Measurements from ENCODE around the gene MYRIP. TPM values are rescaled to one million over a fixed set of nuclear protein-coding genes. Genes with fewer than 3 reads are reported as not detected.
A peak's percentile ranks its signal among the peaks of the same experiment; 100 is the strongest.

Gene MYRIP
- total and polyA plus RNA-seq, 5 donors, result 2.4 to 12.1 (median 6.9) TPM

- intact Hi-C loops (cut with DNase I), result no loop called here
- no peak for ATAC-seq
- no peaks in the 10 kb centered on the region for H3K27me3 ChIP-seq (ENCODE audit: control insufficient read depth, insufficient read depth)
- H3K9me3 ChIP-seq (ENCODE audit: control insufficient read depth, low read length), result no peaks in the 10 kb centered on the region
- no peak overlapping the region for H3K4me3 ChIP-seq (ENCODE audit: low read length)
- DNase-seq, result no peak
- H3K27ac ChIP-seq (ENCODE audit: low read length), result no peak overlapping the region
- H3K4me1 ChIP-seq (ENCODE audit: control insufficient read depth, insufficient read depth, low read length), result no peaks in the 10 kb centered on the region
These were observed 405.6 kb downstream of the MYRIP start for GRCh38 chr3:40215015-40215414.

GRCh38 chr3:40216471-40216870 is 407.1 kb downstream of the MYRIP start:
- Histone ChIP-seq H3K4me1 (ENCODE audit: control insufficient read depth, insufficient read depth, low read length) (no peaks in the 10 kb centered on the region), H3K27me3 (ENCODE audit: control insufficient read depth, insufficient read depth) (no peaks in the 10 kb centered on the region), H3K27ac (ENCODE audit: low read length) (no peak overlapping the region), H3K4me3 (ENCODE audit: low read length) (no peak overlapping the region), H3K9me3 (ENCODE audit: control insufficient read depth, low read length) (no peaks in the 10 kb centered on the region)
- no peak for DNase-seq
- intact Hi-C loops (cut with DNase I), result no loop called here
- 68% methylated on average over 2 of the region's 2 CpGs for WGBS
- ATAC-seq, result no peak

- Histone ChIP-seq H3K27ac (ENCODE audit: low read length) (no peak overlapping the region), H3K27me3 (ENCODE audit: control insufficient read depth, insufficient read depth) (no peaks in the 10 kb centered on the region), H3K9me3 (ENCODE audit: control insufficient read depth, low read length) (no peaks in the 10 kb centered on the region), H3K4me1 (ENCODE audit: control insufficient read depth, insufficient read depth, low read length) (no peaks in the 10 kb centered on the region), H3K4me3 (ENCODE audit: low read length) (no peak overlapping the region)
- ATAC-seq (no peak), DNase-seq (no peak)
- WGBS, result 94% methylated on average over 4 of the region's 4 CpGs
- intact Hi-C loops (cut with DNase I), result no loop called here
These were observed 414.4 kb downstream of the MYRIP start for GRCh38 chr3:40223856-40224255.

- no peak overlapping the region for H3K27ac ChIP-seq (ENCODE audit: low read length)
- no peak for ATAC-seq
- H3K27me3 ChIP-seq (ENCODE audit: control insufficient read depth, insufficient read depth), result no peaks in the 10 kb centered on the region
- no peaks in the 10 kb centered on the region for H3K9me3 ChIP-seq (ENCODE audit: control insufficient read depth, low read length)
- intact Hi-C loops (cut with DNase I), result no loop called here
- WGBS, result 94% methylated on average over 6 of the region's 6 CpGs
- DNase-seq, result no peak
- H3K4me1 ChIP-seq (ENCODE audit: control insufficient read depth, insufficient read depth, low read length), result no peaks in the 10 kb centered on the region
- H3K4me3 ChIP-seq (ENCODE audit: low read length), result no peak overlapping the region
These were observed 415.5 kb downstream of the MYRIP start for GRCh38 chr3:40224796-40225515.

- no peaks in the 10 kb centered on the region for H3K4me1 ChIP-seq (ENCODE audit: control insufficient read depth, insufficient read depth, low read length)
These were observed 417.2 kb downstream of the MYRIP start for GRCh38 chr3:40226636-40227035.

GRCh38 chr3:40228792-40229350 is 419.5 kb downstream of the MYRIP start:
- intact Hi-C loops (cut with DNase I), result no loop called here
- DNase-seq (no peak), ATAC-seq (no peak)
- Histone ChIP-seq H3K27ac (ENCODE audit: low read length) (no peak overlapping the region), H3K4me1 (ENCODE audit: control insufficient read depth, insufficient read depth, low read length) (no peaks in the 10 kb centered on the region), H3K9me3 (ENCODE audit: control insufficient read depth, low read length) (no peaks in the 10 kb centered on the region), H3K27me3 (ENCODE audit: control insufficient read depth, insufficient read depth) (no peaks in the 10 kb centered on the region), H3K4me3 (ENCODE audit: low read length) (no peak overlapping the region)
- WGBS, result 74% methylated on average over 5 of the region's 5 CpGs

More at GRCh38 chr3:40226636-40227035, 417.2 kb downstream of the MYRIP start:
- Histone ChIP-seq H3K27ac (ENCODE audit: low read length) (no peak overlapping the region), H3K27me3 (ENCODE audit: control insufficient read depth, insufficient read depth) (no peaks in the 10 kb centered on the region), H3K9me3 (ENCODE audit: control insufficient read depth, low read length) (no peaks in the 10 kb centered on the region), H3K4me3 (ENCODE audit: low read length) (no peak overlapping the region)
- intact Hi-C loops (cut with DNase I), result no loop called here
- DNase-seq (no peak), ATAC-seq (no peak)
- WGBS, result 89% methylated on average over 5 of the region's 5 CpGs

- ATAC-seq, result peak in 1 of 2 donors; percentile 46
- no peaks in the 10 kb centered on the region for H3K4me1 ChIP-seq (ENCODE audit: control insufficient read depth, insufficient read depth, low read length)
- 91% methylated on average over 6 of the region's 6 CpGs for WGBS
- H3K27ac ChIP-seq (ENCODE audit: low read length), result no peak overlapping the region
- H3K4me3 ChIP-seq (ENCODE audit: low read length), result no peak overlapping the region
- H3K9me3 ChIP-seq (ENCODE audit: control insufficient read depth, low read length), result no peaks in the 10 kb centered on the region
- peak in 1 of 3 donors; percentile 41 for DNase-seq
- H3K27me3 ChIP-seq (ENCODE audit: control insufficient read depth, insufficient read depth), result no peaks in the 10 kb centered on the region
- intact Hi-C loops (cut with DNase I), result no loop called here
These were observed 420.0 kb downstream of the MYRIP start for GRCh38 chr3:40229386-40229785.

- Histone ChIP-seq H3K27me3 (ENCODE audit: control insufficient read depth, insufficient read depth) (no peaks in the 10 kb centered on the region), H3K9me3 (ENCODE audit: control insufficient read depth, low read length) (no peaks in the 10 kb centered on the region), H3K4me3 (ENCODE audit: low read length) (no peak overlapping the region), H3K4me1 (ENCODE audit: control insufficient read depth, insufficient read depth, low read length) (no peaks in the 10 kb centered on the region), H3K27ac (ENCODE audit: low read length) (no peak overlapping the region)
- no peak for DNase-seq
- ATAC-seq, result no peak
- WGBS, result 70% methylated on average over 1 of the region's 1 CpG
- intact Hi-C loops (cut with DNase I), result no loop called here
These were observed 420.6 kb downstream of the MYRIP start for GRCh38 chr3:40229963-40230362.

- Histone ChIP-seq H3K4me1 (ENCODE audit: control insufficient read depth, insufficient read depth, low read length) (no peaks in the 10 kb centered on the region), H3K9me3 (ENCODE audit: control insufficient read depth, low read length) (no peaks in the 10 kb centered on the region), H3K4me3 (ENCODE audit: low read length) (no peak overlapping the region), H3K27me3 (ENCODE audit: control insufficient read depth, insufficient read depth) (no peaks in the 10 kb centered on the region), H3K27ac (ENCODE audit: low read length) (no peak overlapping the region)
- intact Hi-C loops (cut with DNase I), result no loop called here
- DNase-seq, result no peak
- no peak for ATAC-seq
These were observed 421.0 kb downstream of the MYRIP start for GRCh38 chr3:40230382-40230781.

- intact Hi-C loops (cut with DNase I), result no loop called here
- Histone ChIP-seq H3K27me3 (ENCODE audit: control insufficient read depth, insufficient read depth) (no peaks in the 10 kb centered on the region), H3K27ac (ENCODE audit: low read length) (no peak overlapping the region), H3K9me3 (ENCODE audit: control insufficient read depth, low read length) (no peaks in the 10 kb centered on the region), H3K4me1 (ENCODE audit: control insufficient read depth, insufficient read depth, low read length) (no peaks in the 10 kb centered on the region), H3K4me3 (ENCODE audit: low read length) (no peak overlapping the region)
- ATAC-seq (no peak), DNase-seq (no peak)
- 55% methylated on average over 2 of the region's 2 CpGs for WGBS
These were observed 423.2 kb downstream of the MYRIP start for GRCh38 chr3:40232626-40233025.

GRCh38 chr3:40237159-40237558 is 427.8 kb downstream of the MYRIP start:
- Histone ChIP-seq H3K4me1 (ENCODE audit: control insufficient read depth, insufficient read depth, low read length) (no peaks in the 10 kb centered on the region), H3K9me3 (ENCODE audit: control insufficient read depth, low read length) (no peaks in the 10 kb centered on the region), H3K27ac (ENCODE audit: low read length) (no peak overlapping the region), H3K4me3 (ENCODE audit: low read length) (no peak overlapping the region), H3K27me3 (ENCODE audit: control insufficient read depth, insufficient read depth) (no peaks in the 10 kb centered on the region)
- DNase-seq (no peak), ATAC-seq (no peak)
- intact Hi-C loops (cut with DNase I), result no loop called here
- 90% methylated on average over 1 of the region's 1 CpG for WGBS

All from right cardiac atrium (tissue), 5 donors.